Activated CD4-positive, alpha-beta T cell treated with anti-CD3 and anti-CD28 coated beads for 4 hours (primary cell): ENCODE data around the gene C17orf50.
"Not testable (repeated sequence)": the region's sequence is repeated elsewhere in the genome, so short reads cannot be mapped to it uniquely, and the experiment has no call there.

Experiments used
- DNase-seq, 2 donors: peaks; one replicate each; pipeline ENCODE4 v3.0.0-alpha.2; 2020

C17orf50 gene

DNA sequence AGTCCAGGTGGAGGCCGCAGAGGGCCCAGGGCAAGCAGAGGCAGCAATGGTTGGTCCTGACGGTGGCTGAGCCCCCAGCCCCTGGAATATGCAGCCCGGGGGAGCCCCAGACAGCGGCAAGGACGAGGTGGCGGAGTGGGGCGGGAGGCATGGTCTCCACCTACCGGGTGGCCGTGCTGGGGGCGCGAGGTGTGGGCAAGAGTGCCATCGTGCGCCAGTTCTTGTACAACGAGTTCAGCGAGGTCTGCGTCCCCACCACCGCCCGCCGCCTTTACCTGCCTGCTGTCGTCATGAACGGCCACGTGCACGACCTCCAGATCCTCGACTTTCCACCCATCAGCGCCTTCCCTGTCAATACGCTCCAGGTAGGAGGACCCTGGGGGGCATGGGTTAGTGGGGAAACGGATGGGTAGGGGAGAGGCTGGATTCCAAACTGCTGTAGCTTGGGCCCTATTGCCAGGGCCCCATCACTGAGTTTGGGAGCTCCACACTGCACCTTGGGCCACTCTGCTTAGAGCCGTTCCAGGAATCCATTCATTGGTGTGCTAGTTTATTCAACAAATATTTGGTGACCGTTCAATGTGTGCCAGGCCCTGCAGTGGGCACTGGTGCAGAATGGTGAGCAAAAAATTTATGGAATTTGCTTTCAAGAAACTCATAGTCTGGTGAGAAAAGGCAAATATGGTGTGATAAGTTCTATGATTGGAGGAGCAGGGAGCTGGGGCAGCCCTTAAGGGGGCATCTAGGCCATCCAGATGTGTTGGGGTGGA, 25.5 kb upstream of the C17orf50 start:
- DNase-seq = no peak

DNA sequence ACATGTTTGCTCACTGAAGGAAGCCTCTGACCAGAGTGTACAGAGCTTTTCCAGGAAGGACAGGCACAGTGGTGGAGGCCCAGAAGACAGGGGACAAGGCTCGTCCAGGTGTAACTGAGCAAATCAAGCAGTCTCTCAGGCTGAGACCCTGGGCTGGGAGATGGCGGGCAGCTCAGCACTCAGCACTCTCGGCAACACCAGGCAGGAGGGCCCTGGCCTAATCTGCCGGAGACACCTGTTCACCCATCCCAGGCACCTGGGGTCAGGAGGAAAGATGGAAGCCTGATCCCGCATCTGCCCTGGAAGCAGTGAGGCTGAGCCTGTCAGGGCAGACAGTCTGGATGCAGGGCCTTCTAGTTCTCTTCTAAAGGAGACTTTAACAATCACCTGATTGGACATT, 24.5 kb upstream of the C17orf50 start:
- no peak for DNase-seq

DNA sequence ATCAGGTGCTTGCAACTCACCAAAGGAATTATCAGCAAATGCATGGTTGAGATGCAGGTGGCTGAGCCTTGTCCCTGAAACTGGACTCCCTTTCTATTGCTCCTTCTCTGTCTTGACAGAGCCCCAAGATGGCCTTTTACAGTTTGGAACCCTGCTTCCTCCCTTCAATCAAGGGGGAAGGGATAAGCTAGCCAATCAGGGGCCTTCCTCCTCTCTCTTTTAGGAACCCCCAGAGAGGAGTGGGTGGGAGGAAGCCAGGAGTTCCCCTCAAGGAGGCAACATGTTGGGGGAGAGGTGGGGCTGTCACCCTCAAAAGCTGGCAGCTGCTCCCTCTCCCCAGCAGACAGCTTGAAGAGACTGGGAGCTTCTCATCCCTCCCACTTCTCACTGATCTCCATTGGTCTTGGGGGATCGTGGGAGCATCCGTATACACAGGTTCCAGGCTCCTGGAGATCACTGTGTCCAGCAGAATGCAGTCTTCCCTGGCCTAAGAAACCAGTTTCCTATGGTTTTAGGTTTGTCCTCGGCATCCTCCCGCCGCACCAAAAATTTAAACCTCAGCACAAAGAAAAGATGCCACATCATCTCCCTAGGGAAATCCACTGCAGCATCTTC, 22.1 kb upstream of the C17orf50 start:
- no peak for DNase-seq

DNA sequence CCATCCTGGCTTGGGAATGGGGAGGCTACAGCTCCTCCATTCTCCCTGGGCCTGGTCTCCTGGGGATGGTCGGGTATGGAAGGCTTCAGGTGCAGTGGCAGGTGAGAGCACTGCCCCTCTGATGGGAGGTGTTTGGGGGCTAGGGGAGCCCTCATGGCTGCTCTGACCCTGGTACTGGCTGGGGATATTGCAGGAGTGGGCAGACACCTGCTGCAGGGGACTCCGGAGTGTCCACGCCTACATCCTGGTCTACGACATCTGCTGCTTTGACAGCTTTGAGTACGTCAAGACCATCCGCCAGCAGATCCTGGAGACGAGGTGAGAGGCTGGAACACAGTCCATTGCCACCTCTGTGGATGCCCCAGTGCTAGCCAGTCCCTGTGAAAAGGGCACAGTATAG, 20.5 kb upstream of the C17orf50 start:
- DNase-seq = no peak

DNA sequence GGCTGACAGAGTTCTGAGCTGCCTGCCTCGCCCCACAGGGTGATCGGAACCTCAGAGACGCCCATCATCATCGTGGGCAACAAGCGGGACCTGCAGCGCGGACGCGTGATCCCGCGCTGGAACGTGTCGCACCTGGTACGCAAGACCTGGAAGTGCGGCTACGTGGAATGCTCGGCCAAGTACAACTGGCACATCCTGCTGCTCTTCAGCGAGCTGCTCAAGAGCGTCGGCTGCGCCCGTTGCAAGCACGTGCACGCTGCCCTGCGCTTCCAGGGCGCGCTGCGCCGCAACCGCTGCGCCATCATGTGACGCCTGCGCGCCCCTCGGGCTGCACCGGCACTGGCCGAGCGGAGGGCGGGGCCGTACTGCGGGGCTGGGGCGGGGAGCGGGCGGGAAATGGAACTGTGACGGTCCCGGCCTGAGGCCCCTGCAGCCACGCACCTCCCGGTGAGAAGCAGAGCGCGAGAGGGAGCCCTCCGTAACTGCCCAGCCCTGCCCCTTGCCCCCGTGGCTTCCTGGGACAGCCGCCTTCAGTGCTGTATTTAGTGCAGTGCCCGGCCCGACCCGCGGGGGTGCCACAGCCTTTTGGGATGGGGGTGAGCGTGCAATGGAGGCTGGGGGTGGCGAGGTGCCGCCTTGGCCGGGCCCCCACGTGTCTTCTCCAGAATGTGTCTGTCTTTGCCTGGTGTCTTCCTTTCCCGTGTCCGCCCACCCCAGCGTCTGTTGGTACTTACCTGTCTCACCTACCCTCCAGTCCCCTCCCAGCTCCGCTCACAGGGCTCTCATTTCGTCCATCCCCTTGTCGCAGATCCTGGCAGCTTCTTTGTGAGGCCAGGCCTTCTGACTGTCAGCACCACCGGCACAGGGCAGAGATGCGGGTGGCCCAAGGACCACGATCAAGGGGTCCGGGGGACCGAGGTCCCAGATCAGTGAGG, 19.4 kb upstream of the C17orf50 start:
- DNase-seq = no peak

DNA sequence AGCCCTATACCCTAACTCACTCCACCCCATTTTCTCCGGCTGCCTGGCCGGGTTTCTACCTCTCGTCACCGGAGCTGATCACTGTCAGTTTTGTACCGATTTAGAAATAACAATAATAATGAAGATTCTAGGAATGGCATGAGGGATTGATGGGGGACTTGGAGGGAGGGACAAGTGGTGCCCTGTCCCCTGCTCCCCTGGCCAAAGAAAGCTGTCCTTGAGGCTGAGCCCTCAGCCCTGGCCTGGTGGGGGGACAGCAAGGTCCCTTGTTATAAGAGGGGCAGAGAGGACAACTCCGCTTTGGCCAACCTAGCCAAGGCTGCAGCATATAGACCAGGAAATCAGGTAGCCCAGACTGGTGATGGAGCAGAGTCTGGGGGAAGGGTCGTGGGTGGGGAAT, 18.2 kb upstream of the C17orf50 start:
- no peak for DNase-seq

DNA sequence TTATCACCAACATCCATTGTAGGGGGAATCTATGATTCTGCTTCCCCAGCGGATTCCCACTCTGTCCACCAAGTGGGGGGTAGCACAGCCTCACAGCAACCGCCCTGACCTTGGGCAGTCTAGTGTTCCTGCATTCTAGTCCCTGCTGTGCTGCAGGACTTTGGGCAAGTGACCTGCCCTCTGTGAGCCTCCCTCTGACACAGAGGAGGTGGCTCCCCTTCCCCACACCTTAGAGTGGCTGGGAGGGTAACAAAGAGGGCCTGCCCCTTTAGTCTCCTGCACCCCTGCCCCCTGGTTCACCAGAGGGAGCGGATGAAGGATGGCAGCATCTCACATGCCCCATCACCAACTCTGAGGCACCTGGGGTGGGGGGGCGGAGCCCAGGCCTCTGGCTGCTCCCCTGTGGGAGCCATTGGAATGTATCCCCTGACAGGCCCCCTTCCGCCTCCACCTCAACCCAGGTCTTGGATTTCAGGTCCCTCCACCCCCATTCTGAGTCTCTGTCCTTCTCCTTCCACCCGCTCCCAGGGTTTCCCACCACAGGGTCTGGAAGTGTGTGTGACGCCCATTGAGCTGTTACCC, 17.7 kb upstream of the C17orf50 start:
- DNase-seq = no peak

DNA sequence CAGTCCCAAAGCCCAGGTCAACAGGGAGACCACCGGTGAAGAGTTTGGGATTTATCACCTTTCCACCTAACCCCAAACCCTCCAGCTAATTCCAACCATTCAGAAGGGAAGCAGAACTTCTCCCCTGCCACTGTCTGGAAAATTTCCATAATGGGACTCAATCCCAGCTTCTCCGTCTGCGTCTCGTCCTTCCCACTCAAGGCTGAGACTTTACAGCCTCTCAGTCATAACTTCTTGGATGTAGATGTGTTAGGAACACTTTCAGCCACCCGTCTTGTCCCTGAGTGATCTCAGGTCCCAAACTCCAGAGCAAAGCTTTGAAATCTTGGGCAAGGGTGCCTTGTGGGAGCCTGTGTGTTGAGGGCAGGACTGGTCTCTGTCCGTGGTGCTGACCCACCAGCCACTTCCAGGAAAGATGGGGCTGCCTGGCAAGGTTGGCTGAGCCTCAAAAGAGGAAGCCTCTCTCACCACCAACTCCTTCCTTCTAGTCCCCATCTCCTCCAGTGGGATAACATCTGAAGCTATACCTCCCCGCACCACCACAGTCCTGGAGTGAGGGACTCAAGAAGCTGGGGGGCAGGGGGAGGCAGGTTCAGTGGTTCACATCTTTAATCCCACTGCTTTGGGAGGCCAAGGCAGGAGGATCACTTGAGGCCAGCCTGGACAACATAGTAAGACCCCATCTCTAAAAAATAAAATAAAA, 16.9 kb upstream of the C17orf50 start:
- DNase-seq = no peak

DNA sequence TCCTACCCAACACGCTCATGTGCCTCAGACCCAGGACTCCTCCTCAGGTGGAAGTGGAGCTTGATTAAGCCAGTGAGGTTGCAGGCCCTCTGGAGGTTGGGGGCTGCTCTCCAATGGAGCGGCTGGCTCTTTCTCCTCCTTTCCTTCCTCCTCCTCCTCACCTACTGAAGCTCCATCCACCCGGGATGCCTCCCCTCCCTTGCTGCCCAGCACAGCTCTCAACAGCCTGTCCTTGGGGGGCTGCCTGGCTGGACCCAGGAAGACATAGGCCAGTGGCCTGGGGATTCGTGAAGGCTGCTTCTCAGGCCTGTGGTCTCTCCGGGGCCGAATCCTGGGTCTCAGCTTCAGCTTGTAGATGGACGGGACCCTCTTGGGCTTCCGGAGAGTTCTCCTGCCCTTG, 15.9 kb upstream of the C17orf50 start:
- no peak for DNase-seq

DNA sequence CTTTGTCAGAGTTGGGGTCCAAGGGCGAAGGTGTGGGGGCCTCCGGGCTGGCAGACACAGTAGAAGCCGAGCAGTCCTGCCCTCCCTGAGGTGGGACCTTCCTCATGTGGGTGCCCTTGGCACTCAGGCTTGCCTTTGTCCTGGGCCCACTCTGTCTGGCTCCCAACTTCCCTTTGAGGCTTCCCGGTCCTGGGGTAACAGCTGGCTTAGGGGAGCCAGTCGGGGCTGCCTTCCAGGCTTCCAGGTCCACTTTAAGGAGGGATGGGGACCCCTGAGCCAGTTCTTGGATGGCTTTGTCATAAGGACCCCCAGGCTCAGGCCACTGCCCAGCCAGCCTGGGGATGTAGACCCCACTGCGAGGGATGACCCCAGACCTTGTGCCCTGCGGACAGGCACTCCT, 15.4 kb upstream of the C17orf50 start:
- no peak for DNase-seq

DNA sequence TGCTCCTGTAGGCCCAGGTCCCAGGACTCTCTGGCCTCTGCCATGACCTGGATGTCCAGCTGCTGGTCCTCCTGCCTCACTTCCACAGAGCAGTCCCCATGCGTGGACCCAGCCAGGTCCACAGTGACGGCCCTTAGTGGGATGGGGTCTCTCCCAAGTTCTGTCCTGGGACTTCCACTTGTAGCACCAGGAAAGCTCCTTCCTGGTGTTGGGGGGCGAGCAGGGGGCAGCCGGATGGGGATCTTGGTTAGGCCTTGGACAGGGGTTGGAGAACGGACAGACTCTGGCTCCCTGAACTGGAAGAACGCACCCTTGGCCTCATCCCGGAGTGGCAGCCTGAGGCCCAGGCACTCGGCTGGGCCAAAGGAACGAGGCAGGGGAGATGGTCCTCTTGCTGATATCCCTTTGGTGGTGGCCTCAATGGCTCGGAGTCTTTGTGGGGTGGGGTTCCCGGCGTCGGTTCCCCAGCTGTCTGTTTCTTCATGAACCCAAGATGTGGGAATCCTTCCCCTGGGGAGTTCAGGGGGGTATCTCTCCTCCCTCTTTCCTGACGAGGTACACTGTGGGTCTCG, 14.9 kb upstream of the C17orf50 start:
- no peak for DNase-seq

DNA sequence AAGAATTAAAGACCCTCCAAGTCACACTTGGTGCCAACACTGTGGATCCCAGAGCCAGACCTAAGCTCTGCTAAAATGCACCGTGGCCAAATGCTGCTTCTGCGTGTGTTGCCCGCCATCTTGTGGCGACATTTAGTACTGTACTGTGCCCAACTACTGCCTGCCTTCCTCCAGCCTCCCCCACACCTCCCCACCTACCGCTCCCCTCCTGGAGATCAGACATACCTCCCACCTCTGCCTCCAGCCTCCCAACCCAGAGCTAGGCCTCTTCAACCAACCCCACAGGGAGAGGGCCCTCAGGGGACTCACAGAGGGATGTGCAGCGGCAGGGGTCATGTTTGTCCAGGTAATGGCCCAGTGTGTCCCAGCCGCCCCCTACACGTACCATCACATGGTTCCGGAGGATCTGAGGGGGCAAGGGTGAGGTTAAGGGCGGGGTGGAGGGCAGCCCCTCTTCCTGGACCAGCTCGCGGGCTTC, 13.1 kb upstream of the C17orf50 start:
- DNase-seq = peak; percentile 72 to 83

DNA sequence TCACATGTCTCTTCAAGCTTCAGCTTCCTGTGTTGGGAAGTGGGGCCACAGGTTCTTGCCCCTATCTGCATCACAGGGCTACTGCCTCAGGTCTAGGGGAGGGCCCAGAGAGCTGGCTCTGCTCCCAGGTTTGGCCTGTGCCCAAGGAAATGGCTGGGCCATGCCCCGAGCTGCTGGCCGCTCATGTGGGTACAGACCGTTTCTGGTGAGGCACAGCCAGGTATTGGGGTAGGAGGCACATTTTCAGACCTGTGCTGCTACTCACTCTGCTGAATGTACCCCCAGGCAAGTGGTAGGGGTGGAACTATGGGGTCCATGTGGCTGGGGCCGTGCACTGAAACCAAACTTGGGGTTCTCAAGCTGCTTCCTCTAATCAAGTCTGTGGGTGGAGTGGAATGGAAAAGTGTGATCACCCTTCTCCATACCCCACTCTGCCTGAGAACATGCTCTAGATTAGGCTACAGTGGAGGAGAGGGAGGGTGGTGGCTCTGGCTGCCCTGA, 12.3 kb upstream of the C17orf50 start:
- DNase-seq = no peak

DNA sequence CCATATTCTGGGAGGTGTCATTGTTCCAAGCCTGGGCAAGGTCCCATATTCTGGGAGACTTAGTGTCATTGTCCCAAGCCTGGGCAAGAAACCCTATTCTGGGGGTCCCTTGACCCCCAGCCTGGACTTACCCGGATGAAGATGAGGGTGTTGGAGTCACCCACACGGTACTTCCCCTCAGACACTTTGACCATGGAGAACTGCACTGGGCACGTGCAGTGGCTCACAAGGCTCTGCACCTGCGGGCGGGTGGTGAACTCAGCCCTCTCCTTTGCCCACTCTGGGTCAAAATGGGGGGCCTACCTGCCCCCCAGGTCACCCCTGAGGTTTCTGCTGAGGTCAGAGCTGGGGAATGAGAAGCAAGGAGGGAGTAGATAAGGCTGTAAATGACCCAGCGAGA, 11.7 kb upstream of the C17orf50 start:
- no peak for DNase-seq

DNA sequence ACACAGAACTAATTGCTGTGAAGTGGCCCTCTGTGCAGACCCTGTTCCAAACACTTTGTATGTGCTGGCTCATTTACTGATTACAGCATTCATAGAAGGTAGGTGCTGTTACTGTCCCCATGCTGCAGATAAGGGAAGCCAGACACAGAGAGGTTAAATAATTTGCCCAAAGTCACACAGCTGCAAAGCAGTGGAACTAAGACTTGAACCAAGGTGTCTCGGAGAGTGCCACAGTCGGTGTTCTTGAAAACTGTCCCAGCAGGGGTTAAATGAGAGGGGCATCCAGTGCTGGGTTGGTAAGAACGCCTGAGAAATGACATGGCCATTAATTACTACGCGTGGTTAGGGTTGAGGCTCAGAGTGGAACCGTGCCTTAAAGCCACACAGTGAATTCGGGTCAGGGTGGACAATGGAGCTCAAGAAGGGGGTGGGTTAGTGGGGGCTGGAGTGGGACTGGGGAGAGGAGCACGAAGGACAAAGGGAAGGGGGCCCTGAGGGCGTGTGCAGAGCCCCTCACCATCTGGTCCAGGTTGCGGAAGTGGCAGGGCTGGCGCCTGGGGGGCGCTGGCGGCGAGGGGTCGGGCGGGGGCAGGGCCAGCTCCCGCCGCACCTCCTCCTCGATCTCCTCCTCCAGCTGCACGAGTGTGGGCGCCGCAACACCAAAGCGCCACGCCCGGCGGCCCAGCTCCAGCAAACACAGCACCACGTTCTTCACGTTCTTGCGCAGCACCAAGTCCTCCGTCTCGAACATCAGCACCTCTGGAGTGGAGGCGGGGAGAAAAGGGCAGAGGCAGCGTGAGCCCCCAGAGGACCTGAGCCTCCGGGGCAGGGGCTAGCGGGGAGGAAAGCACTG, 10.9 kb upstream of the C17orf50 start:
- DNase-seq = no peak

DNA sequence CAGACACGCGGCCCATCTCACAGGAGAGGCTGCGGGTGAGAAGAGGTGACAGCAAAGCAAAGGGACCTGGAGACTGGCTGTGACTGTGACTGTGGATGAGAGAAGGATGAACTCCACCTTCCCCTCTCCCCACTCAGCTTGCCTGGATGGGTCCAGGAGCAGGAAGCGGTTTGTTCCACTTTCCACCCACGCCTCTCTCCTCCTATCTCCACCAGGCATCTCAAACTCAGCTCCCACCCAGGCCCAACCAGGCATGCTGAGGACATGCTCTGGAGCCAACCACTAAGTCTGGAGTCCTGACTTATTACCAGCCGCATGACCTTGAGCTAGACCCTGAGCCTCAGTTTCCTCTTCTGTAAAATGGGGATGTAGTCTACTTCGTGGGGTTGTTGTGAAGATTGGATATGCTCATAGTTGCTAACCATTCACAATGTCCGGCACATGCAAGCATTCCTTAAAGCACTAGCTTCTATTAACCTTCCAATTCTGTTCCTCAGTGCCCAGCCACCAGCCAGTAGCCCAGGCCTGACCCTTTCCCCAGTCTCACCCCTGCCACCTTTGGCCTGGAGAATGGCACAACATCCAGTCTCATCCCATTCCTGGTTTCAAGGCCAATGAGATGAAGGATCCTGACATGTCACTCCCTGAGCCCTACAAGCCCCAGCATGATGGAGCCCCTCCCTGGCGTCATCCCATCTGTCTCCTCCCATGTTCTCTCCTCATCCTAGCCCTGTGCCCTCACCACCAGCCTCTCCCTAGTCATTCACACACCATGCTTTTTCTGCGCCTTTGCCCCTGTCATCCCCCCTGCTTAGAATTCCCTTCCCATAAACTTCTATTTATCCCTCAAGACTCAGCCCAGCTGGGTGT, 9.9 kb upstream of the C17orf50 start:
- DNase-seq = no peak

DNA sequence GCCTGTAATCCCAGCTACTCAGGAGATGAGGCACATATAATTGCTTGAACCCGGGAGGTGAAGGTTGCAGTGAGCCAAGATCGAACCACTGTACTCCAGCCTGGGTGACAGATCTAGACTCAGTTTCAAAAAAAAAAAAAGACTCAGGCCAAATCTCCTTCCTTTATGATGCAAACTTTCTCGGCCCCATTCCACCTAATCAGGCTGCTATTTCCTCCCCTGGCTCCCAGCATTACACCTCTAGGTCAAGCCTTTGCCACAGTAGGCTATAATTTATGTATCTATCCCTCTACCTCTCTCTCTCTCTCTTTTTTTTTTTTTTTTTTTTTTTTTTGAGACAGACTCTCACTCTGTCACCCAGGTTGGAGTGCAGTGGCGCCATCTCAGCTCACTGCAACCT, 9.1 kb upstream of the C17orf50 start:
- DNase-seq = not testable (repeated sequence)

DNA sequence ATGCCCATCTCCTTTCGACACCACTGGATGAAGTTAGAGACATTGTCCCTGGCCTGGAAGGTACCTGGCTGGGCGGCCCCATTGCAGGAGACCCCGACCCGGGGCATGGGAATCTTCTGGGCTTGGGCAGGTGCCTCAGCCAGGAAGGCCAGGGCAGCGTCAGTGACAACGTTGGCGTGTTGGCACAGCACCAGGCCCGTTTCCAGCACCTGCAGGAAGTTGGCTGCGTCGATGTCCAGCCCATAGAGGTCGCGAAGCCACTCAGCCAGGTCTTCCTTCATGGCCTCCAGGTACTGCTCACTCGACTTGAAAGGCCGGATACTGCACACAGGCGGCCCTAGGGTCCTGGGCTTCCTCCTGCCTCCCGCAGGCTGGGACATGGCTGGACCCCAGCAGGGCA, 8.2 kb upstream of the C17orf50 start:
- DNase-seq = no peak

DNA sequence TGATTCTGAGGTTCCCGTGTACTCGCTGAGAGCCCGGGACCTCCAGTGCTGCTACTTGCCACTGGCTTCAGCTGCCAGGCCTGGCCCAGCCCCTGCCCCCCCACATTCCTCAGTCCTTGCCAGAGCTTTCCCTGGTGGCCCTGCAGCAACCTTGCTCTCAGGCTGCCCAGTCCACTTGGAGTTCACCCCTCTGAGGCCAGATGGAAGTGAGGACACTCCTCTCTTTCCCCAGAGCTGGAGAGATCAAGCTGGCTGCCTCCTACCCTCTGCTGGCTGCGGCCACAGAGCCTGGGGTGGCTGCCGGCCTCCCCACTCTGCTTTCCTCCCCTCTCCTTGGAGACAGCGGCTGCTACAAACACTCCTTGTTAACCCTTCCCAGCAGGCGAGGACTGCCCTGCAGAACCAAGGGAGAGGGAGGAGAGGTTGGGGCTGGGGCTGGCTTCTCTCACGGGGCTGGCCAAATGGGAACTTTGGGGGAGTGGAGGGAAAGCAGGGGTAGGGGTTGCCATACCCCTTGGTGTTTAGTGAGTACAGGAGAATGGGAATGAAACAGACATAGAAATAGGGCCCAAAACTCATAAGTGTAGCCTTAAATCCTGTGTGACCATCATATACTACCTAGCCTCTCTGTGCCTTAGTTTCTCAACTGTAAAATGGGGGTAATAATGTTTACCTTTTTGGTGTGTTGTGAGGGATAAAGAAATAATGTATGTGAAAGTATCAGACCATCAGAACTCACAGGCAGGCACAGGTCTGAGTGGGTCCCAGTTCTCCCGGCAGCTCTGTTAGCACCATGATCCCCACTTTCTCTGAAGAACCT, 7.5 kb upstream of the C17orf50 start, which contains the start of gene GAS2L2:
GAS2L2 (minus strand) TSS at position 295 of the 820 bp plus-strand sequence. CDS start 389 bp downstream, outside the sequence.
- DNase-seq = no peak
